Fibroblast of skin of scalp (primary cell): Measurements from ENCODE around the gene CACNA2D3.

Experiments used
- DNase-seq: peaks from one replicate; pipeline ENCODE4 v3.0.0-alpha.2; 2013

CACNA2D3 gene

DNA sequence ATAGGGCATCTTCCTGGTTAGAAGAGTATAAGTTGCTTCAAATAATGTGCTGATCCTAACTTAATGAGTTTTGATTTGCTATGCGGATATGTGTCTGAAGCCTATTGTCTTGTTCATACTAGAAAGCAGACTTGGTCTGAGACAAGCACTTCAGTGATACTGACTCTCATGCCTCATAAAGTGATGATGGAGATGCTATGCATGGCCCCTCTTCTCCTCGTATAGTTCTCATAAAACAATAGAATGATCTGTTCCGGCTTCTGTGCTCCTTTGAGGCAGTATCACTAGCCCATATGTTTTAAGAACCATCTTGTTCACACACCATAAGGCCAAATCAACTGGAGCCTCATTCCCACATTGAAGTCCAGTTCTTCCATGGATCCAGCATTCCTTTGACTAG is 583.4 kb downstream of the CACNA2D3 start:
- DNase-seq = no peak

DNA sequence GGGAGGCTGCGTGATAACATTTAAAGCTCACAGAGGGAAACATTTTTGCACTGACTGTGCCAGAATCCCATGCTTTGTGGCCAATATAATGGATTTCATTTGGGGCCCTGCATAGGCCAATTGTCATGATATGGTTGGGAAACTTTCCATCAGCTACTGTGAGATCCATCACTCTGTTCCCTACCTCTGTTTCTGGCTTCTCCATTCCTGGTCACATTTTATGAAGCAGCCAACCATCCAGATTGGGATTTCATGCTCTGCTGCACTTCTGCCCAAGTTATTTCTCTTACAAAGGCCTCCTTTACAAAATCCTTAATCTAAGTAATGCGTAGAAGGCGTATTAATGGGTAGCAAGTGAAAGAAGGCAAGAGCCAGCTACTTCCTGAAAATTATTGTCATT is 584.4 kb downstream of the CACNA2D3 start:
- DNase-seq = no peak

DNA sequence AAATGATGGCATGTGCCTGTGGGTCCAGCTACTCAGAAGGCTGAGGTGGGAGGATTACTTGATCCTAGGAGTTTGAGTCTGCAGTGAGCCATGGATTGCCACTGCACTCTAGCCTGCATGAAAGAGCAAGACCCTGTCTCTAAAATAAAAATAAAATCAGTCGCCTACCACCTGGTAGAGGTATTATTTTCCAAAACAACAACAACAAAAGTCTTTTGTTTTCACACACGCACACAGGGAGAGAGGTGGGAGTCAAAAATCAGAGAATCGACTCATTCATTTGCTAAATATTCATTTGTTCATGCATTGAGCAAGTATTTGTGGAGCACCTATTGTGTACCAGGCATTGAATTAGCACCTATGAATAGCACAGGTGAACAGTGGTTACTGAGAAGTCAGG is 587.4 kb downstream of the CACNA2D3 start:
- no peak for DNase-seq

GRCh38 chr3:54710954-54711353 is 588.6 kb downstream of the CACNA2D3 start:
- DNase-seq = no peak

DNA sequence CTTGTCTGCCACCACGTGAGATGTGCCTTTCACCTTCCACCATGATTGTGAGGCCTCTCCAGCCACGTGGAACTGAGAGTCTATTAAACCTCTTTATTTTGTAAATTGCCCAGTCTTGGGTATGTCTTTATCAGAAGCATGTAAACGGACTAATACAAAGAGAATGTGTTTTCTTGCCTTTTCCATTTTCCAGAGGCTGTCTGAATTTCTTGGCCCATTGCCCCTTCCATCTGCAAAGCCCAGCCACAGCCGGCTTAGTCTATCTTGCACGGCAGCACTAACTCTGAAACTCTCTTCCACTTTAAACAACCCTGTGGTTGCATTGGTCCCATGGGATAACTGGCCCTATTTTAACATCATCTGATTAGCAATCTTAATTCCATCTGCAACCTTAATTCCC is 590.2 kb downstream of the CACNA2D3 start:
- DNase-seq = peak; percentile 33

- DNase-seq = no peak
Observed at GRCh38 chr3:54713031-54713430, 590.7 kb downstream of the CACNA2D3 start.

DNA sequence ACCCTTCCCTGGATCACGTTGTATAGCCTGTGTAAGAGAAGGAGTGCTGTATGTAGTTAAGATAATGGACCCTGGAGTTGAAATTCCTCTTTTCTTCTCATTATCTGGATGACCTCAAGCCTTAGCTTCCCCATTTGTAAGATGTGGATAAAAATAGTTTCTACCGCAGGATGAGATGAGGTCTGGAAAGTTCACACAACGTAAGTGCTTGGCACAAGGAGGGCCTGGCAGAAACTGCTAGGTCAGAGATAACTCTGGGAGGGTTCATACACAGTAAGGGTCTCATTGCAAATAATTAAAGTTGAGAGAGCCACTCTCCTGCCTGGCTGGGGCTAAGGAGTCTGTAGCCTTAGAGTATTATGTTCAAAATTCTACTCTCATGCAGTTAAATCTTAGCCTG is 591.1 kb downstream of the CACNA2D3 start:
- DNase-seq = no peak

GRCh38 chr3:54714035-54714434 is 591.7 kb downstream of the CACNA2D3 start:
- no peak for DNase-seq

- no peak for DNase-seq
Observed at GRCh38 chr3:54717506-54717905, 595.2 kb downstream of the CACNA2D3 start.

GRCh38 chr3:54719914-54720313 is 597.6 kb downstream of the CACNA2D3 start:
- DNase-seq = no peak

GRCh38 chr3:54720604-54721003 is 598.3 kb downstream of the CACNA2D3 start:
- DNase-seq = no peak

DNA sequence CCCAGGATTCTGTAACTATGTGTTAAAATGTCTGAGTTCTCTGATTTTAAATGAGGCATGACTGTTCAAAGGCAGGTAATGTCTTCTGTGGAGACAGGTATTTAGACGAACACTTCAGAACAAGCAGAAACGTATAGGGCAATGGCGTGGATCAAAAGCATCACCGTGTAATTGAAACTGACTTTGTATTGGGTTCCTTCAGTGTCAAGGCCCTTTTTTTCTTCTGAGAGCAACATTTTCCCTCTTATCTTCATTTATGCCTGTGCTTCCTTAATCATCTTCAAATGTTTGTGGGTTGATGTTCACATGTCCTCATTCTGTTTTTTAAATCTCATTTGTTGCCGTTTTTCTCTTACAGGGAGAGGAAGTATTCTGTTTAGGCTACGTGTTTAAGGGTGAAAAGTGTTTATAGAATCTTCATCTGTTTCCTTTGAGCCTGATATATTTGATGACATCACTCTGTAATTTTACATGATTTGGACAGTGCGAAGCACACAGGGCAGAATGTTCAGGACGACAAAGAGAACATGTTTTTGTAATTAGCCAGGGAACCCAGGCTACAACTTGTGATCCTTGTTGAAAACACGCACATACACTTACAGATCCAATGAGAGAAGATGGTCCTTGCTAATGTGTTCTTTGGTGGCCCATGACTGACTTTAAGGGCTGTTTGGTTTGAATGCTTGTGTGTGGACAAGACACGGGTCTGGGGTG is 609.5 kb downstream of the CACNA2D3 start:
- no peak for DNase-seq

- no peak for DNase-seq
Observed at GRCh38 chr3:54733106-54734006, 611.0 kb downstream of the CACNA2D3 start.

- no peak for DNase-seq
Observed at GRCh38 chr3:54736459-54736858, 614.1 kb downstream of the CACNA2D3 start.

GRCh38 chr3:54743755-54744154 is 621.4 kb downstream of the CACNA2D3 start:
- no peak for DNase-seq

DNA sequence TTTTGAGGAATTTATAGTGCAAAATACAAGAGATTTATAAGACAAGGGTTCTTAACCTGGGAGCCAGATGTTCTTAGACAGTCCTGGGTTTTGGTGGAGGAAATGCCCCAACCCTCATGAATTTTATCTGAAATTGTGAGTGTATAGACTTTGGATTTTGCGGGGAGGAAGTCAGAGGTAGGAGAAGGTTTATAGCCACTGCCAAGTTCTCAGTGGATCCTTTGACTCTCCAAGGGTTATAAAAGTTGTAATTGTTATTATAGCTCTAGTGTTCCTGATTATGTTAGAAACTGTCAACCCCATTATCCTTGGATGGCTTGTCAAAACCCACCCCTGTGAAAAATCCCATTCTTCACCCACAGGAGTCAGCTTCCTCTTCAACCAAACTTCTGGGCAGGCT is 621.9 kb downstream of the CACNA2D3 start:
- no peak for DNase-seq

GRCh38 chr3:54745843-54746242 is 623.5 kb downstream of the CACNA2D3 start:
- DNase-seq = no peak

- DNase-seq = peak; percentile 58
Observed at GRCh38 chr3:54746722-54747121, 624.4 kb downstream of the CACNA2D3 start.

- peak; percentile 81 for DNase-seq
Observed at GRCh38 chr3:54755756-54756155, 633.4 kb downstream of the CACNA2D3 start.

GRCh38 chr3:54756330-54756731 is 634.0 kb downstream of the CACNA2D3 start:
- DNase-seq = peak; percentile 95

DNA sequence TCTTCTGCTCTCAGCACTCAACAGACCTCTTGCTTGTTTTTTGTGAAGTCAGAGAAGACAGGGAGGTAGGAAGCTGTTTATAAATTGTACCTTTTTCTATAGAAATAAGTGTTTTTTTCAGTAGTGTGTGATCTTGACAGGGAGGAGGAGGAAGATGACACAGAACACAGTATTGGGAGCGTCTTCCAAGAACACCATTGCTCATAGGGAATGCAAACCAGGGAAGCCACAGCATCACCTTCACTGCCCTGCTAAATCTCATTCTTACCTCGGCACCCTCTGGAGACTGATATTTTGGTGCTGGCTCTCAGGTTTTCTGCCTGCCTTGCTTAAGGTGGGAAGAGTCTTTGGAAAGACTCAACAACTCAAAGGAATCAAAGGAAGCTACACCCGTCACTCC is 636.1 kb downstream of the CACNA2D3 start:
- no peak for DNase-seq

- DNase-seq = no peak
Observed at GRCh38 chr3:54759166-54759565, 636.8 kb downstream of the CACNA2D3 start.

DNA sequence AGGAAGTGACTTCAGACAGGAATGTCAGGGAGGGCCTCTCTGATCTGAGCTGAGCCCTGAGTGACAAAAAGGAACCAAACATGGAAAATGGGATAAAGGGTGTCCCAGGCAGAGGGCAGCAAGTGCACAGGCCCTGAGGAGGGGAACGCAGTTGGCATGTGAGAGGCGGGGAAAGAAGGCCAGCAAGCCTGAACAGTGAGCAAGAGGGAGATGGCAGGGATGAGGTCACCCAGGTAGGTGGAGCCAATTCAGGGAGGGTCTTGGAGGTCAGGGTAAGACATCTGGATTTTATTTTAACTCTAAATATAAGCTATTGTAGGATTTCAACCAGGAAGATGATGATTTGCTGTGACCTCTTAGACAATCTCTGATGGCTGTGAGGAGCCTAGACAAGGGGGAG is 637.8 kb downstream of the CACNA2D3 start:
- DNase-seq = peak; percentile 63

DNA sequence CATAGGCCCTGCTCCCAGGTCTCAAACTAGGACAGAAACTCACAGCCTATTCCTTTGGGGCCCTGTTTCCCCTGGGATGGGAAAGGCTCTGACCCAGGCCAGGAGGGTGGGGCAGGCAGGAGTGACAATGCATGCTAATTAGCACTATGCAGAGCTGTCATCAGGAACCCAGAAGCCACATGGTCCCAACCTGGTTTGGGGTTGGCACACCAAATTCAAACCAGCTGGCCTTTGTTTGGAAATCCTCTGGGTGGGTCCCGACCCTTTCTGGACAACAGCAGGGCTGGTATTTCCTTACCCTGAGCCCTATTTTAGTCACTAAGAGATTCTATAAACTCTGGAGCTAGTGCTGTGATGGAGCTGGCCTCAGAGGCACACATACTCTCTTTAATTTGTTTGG is 639.3 kb downstream of the CACNA2D3 start:
- peak; percentile 6 for DNase-seq
